ENCODE results near the gene B3GALNT1. TPM values are rescaled to one million over a fixed set of nuclear protein-coding genes. Genes with fewer than 3 reads are reported as not detected.

B3GALNT1 gene
- total RNA-seq, 2 donors from 2014 or later = 13.2 to 14.0 TPM

GRCh38 chr3:161066930-161067329 is 38.2 kb downstream of the B3GALNT1 start:
- intact Hi-C loops (cut with DNase I) = no loop called here
- H3K4me3 ChIP-seq = no peak overlapping the region
- H3K4me1 ChIP-seq (replicated peaks) = no peaks in the 10 kb centered on the region
- no peaks in the 10 kb centered on the region for H3K27me3 ChIP-seq (replicated peaks; ENCODE audit: insufficient read depth)
- H3K27ac ChIP-seq = no peak overlapping the region
- 86% methylated on average over 3 of the region's 3 CpGs for WGBS
- TF ChIP-seq POLR2AphosphoS5 (IDR thresholded peaks at IDR 0.05) (no peak), POLR2A (IDR thresholded peaks at IDR 0.05) (no peak)
- no peaks in the 10 kb centered on the region for H3K36me3 ChIP-seq
- no peak for DNase-seq (ENCODE audit: low spot score)
- H3K9me3 ChIP-seq = no peaks in the 10 kb centered on the region

GRCh38 chr3:161064413-161064812 is 40.7 kb downstream of the B3GALNT1 start:
- DNase-seq (ENCODE audit: low spot score) = no peak
- H3K4me3 ChIP-seq = no peak overlapping the region
- intact Hi-C loops (cut with DNase I) = no loop called here
- 60% methylated on average over 5 of the region's 5 CpGs for WGBS
- no peak overlapping the region for H3K27ac ChIP-seq
- no peaks in the 10 kb centered on the region for H3K27me3 ChIP-seq (replicated peaks; ENCODE audit: insufficient read depth)
- H3K4me1 ChIP-seq (replicated peaks) = no peaks in the 10 kb centered on the region
- no peaks in the 10 kb centered on the region for H3K9me3 ChIP-seq
- no peaks in the 10 kb centered on the region for H3K36me3 ChIP-seq
- no peak for TF ChIP-seq POLR2AphosphoS5 (IDR thresholded peaks at IDR 0.05)
- TF ChIP-seq, protein P1, sequence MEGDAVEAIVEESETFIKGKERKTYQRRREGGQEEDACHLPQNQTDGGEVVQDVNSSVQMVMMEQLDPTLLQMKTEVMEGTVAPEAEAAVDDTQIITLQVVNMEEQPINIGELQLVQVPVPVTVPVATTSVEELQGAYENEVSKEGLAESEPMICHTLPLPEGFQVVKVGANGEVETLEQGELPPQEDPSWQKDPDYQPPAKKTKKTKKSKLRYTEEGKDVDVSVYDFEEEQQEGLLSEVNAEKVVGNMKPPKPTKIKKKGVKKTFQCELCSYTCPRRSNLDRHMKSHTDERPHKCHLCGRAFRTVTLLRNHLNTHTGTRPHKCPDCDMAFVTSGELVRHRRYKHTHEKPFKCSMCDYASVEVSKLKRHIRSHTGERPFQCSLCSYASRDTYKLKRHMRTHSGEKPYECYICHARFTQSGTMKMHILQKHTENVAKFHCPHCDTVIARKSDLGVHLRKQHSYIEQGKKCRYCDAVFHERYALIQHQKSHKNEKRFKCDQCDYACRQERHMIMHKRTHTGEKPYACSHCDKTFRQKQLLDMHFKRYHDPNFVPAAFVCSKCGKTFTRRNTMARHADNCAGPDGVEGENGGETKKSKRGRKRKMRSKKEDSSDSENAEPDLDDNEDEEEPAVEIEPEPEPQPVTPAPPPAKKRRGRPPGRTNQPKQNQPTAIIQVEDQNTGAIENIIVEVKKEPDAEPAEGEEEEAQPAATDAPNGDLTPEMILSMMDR (IDR thresholded peaks at IDR 0.05) = no peak
- TF ChIP-seq POLR2A (IDR thresholded peaks at IDR 0.05) = no peak

DNA sequence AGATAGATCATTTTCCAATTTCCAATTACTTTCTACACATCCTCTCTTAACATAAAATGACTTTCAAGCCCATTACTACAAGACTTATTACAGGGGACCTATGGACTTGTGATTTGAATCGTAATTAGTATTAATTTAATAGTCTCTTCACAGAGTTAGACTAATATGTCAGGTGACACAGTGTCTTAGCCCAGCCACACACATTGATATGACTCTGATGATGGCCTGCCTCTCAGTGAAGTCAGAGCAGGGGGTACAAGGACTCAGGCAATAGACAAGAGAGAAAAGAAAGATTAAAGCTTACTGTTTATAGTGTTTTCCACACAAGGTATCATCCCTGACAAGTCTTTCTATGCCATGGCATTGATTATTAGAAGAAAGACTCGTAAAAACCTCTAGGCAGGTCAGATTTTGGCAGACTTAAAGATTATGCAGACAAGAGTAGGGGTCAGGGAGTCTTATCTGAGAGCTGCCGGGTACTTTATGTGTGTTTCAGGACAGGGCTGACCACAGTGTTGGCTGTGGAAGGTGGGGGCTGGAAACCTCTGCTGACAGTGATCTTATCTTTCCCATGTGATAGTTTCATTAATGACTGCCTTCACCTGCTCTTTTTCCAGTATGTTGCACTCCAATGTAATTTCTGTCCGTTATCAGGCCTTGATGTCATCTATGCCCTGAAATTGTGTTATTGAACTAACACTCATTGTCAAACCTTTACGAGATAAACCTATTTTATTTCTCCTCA is 50.1 kb downstream of the B3GALNT1 start:
- H3K27me3 ChIP-seq (replicated peaks; ENCODE audit: insufficient read depth) = no peaks in the 10 kb centered on the region
- no peak for DNase-seq (ENCODE audit: low spot score)
- H3K27ac ChIP-seq = no peak overlapping the region
- TF ChIP-seq, protein P1 (IDR thresholded peaks at IDR 0.05) = no peak
- intact Hi-C loops (cut with DNase I) = no loop called here
- no peak overlapping the region for H3K4me3 ChIP-seq
- 75% methylated on average over 5 of the region's 5 CpGs for WGBS
- no peaks in the 10 kb centered on the region for H3K36me3 ChIP-seq
- H3K4me1 ChIP-seq (replicated peaks) = no peaks in the 10 kb centered on the region
- H3K9me3 ChIP-seq = no peaks in the 10 kb centered on the region

GRCh38 chr3:161051856-161052255 is 53.3 kb downstream of the B3GALNT1 start:
- intact Hi-C loops (cut with DNase I) = no loop called here
- H3K27me3 ChIP-seq (replicated peaks; ENCODE audit: insufficient read depth) = no peaks in the 10 kb centered on the region
- no peaks in the 10 kb centered on the region for H3K36me3 ChIP-seq
- WGBS = 80% methylated on average over 6 of the region's 6 CpGs
- H3K4me3 ChIP-seq = no peak overlapping the region
- H3K9me3 ChIP-seq = no peaks in the 10 kb centered on the region
- no peak overlapping the region for H3K27ac ChIP-seq
- no peak for DNase-seq (ENCODE audit: low spot score)
- no peak for TF ChIP-seq POLR2A (IDR thresholded peaks at IDR 0.05)
- TF ChIP-seq, protein P1 (IDR thresholded peaks at IDR 0.05) = no peak
- TF ChIP-seq POLR2AphosphoS5 (IDR thresholded peaks at IDR 0.05) = no peak
- H3K4me1 ChIP-seq (replicated peaks) = no peaks in the 10 kb centered on the region

DNA sequence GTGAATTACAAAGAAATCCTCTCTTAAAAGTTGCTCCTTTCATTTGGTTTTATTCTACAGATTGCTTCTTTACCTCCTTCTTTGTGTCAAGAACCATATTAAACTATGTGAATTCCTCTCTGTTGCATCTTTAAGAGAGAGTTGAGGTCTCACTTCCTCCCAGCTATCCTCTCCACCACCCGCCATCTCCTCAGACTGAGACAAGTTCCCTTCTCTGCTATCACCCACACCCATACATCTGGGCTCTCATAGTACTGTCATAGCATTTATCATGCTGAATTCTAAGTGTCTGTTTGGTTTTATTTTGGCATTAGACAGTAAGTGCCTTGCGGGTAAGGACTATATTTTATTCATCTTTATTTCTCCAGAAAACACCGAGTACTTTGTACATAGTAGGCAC is 54.2 kb downstream of the B3GALNT1 start:
- H3K27me3 ChIP-seq (replicated peaks; ENCODE audit: insufficient read depth) = no peaks in the 10 kb centered on the region
- DNase-seq (ENCODE audit: low spot score) = no peak
- H3K4me3 ChIP-seq = no peak overlapping the region
- H3K4me1 ChIP-seq (replicated peaks) = no peaks in the 10 kb centered on the region
- intact Hi-C loops (cut with DNase I) = no loop called here
- no peak overlapping the region for H3K27ac ChIP-seq
- no peaks in the 10 kb centered on the region for H3K36me3 ChIP-seq
- no peaks in the 10 kb centered on the region for H3K9me3 ChIP-seq
- 91% methylated on average over 3 of the region's 3 CpGs for WGBS
- TF ChIP-seq POLR2AphosphoS5 (IDR thresholded peaks at IDR 0.05) (no peak), POLR2A (IDR thresholded peaks at IDR 0.05) (no peak)
- TF ChIP-seq, protein P1 (IDR thresholded peaks at IDR 0.05) = no peak
